Stimulated activated CD4-positive, alpha-beta T cell treated with anti-CD3 and anti-CD28 coated beads, Interleukin-4, amount 100 ng/mL, for 4 hours (primary cell): ENCODE measurements around the gene SYT7.
A peak's percentile ranks its signal among the peaks of the same experiment; 100 is the strongest.

Experiments used
- DNase-seq, 2 experiments: peaks; one replicate each; pipeline ENCODE4 v3.0.0-alpha.2; 2020

The SYT7 gene

DNA sequence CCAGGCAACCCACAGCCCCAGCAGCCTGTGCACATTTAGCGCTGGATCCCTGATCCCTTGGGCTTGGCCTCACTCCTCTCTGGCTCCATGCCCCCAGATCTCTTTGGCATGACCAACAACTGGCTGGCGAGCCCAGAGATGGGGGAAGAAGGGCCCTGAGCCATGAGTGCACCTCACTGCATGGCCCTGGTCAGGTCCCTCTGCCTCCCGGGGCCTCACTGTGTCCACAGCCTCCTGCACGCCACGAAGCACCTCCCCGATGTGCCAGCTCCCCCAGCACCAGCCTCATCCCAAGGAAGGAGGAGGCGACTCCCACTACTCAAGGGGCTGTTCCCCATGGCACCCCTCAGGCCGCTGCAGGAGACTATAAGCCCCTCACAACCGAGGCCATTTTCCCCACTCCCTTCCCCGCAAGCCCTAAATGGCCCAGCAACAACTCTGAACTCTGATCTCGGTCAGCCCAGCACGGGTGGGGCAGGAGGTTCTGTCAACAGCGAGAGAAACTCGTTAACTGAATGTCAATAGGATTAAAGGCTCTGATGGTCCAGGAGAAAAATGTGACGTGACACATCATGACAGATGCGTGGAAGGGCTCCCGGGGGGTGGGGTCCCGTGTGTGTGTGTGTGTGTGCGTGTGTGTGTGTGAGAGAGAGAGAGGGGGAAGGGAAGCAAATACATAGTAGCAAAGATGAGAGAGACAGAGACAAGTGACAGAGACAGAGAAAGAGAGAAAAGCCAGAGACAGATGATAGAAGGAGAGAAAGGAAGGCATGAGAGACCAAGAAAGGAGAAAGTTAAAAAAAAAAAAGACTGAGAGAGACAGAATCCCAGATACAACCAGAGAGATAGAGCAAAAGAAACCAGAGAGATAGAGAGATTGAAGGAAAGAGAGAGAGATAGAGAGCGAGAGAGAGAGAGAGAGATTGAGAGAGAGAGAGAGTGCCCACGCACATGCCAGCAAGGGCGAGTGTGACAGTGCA is 28.4 kb upstream of the SYT7 start:
- no peak for DNase-seq

DNA sequence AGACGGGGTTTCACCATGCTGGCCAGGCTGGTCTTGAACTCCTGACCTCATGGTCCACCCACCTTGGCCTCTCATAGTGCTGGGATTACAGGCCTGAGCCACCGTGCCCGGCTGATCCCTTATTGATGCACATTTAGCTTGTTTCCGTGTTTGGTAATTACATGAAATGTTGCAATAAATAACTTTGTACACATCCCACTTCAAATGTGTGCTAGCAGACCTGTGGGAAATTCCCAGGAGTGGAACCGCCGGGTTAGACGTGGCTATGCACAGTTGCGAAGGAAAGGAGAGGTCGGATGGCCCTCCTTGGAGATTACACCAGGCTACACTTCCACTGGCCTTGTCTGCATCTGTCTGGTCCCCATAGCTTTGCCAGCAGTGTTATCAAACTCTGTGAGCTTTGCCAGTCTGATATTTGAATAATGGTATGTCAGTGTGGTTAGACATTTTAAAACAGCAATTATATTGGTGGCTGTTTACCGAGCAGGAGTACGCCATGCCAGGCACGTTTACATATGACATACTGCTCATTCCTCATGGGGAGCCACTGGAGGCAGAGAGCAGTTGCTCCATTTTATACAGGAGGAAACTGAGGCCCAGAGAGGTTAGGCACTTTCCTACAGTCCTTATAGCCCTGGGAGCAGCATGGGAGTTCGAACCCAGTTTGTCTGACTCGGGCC is 27.2 kb upstream of the SYT7 start:
- DNase-seq, result no peak

DNA sequence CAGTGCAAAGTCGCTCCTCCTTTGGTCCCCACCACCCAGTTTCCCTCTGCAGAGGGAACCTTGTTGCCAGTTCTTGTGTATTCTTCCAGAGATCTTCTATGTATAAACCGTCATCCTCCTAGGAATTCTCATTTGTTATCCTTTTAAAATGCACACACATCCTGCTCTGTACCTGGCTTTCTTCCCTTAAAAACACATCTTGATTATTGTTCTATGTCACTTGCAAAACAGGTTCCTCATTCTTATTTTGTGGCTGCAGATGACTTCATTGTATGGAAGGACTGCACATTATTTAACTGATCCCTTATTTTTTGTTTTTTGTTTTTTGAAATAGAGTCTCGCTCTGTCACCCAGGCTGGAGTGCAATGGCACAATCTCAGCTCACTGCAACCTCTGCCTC is 26.6 kb upstream of the SYT7 start:
- DNase-seq, result no peak

DNA sequence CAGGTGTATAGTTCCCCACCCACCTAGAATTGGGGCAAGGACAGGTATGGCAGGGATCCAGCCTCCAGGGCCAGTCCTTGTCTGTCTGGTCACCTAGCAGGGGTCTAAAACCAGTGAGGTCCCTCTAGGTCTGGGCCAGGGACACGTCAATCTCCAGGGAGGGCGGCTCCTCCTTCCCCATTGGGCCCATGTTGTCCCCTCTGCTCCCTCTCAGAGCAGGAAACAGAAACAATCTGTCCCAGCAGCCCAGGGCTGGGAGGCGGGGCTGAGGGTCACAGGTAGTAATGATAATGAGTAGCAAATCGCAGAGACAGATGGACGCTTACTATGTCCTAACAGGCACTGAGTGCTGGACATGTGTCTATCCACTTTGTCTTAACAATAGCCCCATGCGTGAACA is 22.8 kb upstream of the SYT7 start:
- DNase-seq, result no peak

DNA sequence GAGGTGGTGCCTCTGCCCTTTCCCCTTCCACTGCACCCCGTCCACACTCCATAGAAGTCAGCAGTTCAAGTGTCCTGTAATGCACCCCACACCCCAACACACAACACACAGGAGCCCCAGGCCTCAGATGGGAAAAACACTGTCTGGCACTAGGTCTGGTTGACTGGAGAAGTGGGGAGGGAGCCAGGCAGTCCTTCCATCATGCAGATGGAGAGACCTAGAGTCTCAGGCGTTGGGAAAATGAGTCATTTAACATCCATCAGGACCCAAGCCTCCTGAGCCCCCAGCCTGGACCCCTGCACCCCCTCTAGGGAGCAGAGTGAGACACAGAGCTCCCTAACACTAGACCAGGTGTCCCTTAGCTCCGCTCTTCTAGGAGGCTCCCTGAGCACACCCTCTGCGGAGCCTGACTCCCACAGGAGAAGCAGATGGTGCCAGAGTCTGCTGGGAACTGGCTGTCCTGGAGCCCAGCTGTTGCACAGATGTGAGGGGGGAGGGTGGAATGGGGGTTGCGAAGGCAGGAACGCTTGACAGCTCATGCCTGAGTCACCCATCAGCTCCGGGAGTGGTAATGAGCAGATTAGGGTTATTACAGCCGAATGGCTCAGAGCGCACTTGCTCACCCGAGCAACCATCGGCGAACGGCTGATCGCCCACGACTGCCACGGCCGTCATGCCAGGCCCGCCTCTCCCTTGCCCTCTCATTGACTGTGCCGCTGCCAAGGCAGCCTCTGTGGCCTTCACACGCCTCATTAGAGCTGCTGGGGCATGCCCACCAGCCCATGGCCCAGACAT is 22.1 kb upstream of the SYT7 start:
- DNase-seq, result no peak

DNA sequence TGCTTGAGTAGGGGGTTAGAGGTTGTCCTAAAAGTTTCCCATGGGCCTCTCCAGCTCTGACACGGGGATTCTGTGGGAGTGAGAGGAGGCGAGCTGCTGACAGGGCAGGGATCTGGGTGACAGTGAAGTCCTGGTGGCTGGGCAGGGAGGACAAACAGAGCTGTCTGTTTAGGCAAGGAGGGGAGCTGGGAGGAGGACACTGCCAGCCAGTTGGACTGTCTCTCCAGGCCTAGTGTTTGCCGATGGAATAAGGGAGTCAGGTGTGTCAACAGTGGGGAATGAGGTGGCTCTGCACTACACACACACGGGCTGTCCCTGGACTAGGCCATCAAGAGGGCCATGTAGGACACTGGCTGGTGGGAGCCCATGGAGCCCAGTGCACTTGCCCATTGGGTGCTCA is 20.6 kb upstream of the SYT7 start:
- DNase-seq, result no peak

DNA sequence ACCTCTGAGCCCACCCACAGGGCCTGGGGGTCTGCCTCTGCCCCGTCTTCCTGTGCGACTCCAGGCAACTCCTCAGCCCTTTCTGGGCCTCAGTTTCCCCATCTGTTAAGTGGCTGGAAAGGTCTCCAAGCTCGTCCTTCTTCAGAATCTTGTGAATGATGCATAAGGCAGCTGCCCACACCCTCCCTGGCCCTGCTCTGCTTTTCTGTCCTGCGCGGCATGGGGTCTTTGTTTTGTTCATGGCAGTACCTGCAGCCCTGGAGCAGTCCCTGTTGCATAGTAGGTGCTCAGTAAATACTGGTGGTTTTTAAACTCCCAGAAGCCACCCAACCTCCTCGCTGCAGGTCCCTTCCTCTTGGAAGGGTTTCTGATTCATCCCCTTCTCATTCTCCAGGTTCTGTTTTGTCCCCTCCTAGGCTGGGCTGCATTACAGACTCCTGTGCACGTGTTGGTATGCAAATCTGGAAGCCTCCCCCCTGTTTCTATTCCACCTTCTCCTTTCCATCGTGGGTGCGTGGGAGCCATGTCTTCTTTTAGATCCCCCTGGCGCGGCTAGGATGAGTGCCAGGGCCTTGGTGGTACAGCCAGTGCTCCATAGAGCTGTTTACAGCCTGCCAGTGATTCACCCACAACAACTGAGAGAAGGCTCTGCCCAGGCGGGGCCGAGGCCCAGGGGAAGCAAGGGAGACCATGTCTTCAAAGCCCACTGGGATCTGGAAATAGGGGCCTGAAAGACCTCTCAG is 19.3 kb upstream of the SYT7 start:
- no peak for DNase-seq

DNA sequence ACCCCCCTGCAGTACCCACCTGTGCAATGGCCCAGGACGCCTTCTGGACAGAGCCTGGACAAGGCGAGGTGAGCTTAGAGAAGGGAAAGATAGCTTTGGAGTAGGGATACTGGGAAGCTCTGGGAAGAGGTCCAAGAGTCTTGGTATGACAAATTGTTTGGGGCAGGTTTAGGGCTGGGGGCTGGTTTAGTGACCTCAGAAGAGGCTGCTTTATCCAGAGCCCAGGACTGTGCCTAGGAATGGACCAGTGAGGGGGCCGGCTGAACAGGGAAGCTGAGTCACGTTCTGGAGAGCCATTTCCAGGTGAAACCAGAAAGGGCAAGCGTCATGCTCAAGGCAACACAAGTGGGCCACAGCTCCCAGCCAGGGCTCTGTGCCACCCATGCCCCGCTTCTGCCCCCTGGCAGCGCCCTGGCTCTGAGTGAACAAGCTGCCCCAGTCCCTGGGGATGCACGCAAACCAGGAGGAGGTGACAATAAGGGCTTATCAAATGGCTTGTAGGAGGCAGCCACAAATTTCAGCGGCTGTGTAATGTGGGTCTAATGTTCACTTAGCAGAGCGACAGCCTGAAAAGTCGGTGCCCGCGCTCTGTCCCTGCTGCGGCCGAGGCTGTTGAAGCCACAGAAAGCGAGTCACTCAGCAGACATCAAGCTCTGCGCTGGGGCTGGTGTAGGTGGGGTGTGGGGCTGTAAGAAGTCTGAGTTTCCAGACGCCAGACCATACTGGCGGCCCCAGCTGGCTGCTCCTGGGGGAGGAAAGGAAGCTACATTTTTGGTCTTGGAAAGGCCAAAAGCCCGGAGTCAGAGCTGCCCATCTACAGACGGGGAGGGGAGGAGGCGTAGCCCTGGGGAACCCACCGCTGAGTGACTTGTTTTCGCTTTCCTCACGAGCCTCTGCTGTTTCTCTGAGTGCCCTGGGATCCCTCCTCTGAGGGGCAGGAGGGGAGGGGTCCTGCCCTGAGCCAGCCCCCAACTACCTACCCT is 18.3 kb upstream of the SYT7 start:
- DNase-seq, result no peak

DNA sequence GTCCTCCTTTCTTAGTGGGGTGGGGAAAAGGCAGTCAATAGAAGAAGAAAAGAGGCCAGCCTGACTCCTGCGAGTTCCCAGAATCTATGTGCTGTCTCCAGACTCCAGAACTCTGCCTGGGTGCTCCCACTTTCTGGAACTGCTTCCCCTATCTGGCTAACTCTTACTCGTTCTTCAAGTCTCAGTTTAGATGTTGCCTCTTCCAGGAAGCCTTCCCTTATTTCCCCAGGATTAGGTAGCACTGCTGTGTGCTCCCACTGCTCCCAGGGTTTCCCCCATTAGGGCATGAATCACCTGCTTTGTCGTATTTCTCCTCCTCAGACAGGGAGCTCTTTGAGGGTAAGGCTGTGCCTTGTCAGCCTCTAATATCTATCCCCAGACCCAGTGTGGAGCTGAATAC is 17.5 kb upstream of the SYT7 start:
- no peak for DNase-seq

DNA sequence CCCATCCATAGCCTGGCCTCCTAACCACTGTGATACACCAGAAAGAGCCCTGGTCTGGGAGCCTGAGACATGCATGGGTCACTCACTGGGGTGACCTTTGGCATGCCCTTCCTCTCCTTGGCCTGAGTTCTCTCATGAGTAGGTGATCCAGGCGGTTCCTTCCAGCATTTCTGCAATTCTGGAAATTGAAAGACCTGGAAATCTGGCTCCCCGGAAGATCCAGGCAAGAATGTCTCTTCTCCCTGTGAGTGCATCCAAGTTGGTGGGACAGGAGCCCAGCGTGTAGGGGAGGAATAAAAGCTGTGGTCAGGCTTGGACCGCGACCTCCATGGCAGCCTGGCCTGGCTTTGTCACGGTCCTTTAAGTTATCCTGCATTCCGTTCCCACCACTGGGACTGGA is 16.1 kb upstream of the SYT7 start:
- no peak for DNase-seq

DNA sequence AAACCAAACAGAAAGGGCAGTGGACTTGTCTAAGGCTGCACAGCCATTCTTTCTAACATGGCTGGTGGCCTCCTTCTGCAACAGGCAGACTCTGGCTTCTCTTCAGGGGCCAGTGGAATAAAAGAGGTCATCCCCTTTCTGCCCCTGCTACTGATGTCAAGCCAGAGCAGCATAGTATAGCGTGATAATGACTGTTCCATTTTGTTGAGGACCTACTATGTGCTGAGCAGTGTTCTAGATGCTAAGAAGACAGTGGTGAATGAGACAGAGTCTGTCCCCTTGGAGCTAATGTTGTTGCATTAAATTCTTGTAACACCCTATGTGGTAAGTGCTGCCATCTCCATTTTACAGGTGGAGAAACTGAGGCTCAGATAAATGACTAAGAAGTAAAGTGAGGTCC is 15.7 kb upstream of the SYT7 start:
- DNase-seq, result no peak

DNA sequence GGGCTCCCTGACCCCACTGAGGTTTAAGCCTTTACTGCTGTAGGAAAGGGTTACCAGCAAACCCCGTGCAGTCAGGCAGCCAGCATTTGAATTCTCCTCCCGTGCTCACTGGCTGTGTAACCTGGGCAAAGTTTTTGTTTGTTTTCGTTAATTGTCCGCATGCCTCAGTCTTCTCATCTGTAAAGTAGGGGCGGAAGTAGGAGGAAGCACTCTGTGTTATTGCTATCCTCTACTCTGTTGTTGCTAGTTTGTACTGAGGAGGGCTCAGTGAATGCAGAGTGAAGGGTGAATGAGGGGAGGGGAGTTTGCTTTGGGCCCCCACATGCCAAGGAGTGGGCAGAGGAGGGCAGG is 14.0 kb upstream of the SYT7 start:
- no peak for DNase-seq

DNA sequence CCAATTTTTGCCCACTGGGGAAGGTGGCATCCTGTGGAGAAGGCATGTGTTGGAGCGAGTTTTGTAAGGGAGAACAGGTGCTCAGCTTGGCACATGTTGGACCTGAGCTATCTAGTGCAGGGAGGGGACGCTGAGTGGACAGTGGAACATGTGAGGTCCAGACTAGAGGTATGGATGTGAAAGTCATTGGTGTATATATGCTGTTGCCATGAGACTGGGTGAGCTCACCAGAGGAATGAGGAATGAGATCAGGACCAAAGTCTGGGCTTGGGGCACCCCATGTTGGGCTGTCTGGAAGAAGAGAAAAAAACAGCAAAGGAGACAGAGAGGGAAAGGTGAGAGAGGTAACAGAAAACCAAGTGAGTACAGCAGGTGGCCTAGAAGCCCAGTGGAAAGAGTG is 12.3 kb upstream of the SYT7 start:
- no peak for DNase-seq

DNA sequence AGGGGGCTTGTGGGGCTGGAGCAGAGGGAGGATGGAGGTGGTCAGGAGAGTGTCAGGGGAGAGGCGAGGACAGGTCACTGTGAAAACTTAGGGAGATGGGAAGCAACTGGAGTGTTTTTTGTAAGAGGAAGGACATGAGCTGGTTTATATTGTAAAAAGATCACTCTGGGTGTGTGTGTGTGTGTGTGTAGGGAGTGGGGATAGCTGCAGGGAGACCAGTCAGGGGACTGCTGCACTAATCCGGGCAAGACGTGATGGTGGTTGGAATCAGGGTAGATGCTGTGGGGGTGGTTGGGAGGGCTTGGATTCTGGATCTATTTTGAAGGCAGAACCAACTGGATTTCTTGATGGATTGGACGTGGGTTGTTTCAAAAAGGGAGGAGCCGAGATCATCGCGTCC is 11.3 kb upstream of the SYT7 start:
- no peak for DNase-seq

DNA sequence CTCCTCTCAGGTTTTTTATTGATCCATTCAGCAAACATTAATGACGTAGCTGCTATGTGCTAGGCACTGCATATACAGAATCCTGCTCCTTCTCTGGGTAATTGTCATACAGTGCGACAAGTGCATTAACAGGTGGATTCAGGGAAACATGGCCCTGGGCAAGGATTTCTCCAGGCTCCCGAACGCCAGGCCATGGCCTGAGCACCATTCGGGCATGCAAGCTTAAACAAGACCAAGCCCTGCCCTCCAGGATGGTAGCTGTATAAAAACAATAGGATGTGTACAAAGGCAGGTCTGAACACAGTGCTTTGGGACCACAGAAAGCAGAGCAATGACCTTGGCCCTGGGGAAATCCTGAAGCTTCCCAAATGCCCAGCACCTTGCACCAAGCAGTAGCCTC is 9.1 kb upstream of the SYT7 start:
- no peak for DNase-seq

DNA sequence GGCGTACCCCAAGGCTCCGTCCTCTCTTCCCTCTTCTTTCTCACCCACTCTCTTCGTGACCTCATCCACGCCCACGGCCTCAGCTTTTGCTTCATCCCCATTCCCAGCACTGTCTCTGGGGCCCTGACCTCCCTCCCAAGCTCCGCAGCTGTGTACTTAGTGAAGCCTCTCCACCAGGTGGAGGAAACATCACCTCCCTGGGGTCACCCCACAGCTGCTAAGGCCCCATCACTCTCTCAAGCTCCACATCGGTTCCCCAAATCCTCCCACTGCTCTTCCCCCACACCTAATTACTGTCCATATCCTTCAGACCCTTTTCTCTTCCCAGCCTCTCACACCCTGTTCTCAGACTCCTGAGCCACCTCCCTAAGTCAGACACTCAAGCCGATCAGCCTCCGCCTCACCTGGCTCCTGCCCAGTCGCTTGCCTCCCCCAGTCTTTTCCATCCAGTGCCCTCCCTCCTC is 7.9 kb upstream of the SYT7 start:
- DNase-seq, result peak in 1 of 2 experiments; percentile 23

DNA sequence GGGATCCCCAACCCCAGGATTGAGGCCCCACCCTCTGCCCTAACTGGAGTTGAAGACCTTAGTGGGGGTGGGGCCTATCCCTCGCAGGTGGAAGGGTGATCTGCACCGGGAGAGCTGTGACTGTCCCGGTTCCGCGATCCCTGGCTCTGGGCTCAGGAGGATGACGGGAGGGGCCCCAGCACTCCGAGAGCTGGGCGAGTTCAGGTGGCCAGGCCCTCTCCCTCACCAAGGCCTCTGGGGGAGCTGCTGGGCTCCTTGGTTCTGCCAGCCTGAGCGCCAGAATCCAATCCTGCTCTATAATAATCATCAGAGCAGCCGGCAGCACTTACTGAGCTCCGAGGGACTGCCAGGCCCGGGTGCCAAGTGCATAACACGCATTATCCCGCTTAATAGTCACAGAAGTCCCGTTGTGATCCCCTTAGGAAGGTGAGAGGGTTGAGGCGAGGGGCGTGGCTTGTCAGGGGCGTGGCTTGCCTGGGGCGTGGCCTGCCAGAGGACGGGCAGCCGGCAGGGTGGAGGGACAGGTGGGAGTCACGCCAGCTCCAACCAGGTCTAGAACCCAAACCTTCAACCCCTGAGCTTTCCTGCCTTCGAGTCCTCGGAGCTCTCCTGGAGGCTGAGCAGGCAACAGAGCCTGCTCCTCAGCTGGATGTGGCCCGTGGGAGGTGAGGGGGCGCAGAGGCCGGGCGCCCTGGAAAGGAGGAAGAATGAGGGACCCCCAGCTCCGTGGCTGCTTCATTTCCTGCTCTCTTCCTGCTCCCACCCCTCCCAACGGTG is 7.3 kb upstream of the SYT7 start:
- peak; percentile 50 to 62 for DNase-seq

DNA sequence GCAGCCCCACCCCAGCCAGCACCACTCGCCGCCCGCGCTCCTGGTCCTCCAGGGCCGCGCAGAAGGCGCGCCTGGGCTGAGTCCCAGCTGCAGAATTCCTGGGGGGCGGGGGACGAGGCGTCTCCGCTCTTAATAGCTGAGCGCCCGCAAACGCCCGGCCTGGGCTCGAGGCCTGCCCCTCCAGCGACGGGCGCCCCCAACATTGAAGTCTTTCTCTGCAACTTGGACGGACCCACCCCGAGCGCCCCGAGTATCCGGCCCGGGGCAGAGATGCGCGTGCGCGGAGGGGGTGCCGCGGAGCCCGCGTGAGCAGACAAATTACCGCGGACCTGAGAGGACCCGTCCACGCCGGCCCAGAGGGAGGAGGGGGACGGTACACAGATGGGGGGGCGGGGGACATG is 6.7 kb upstream of the SYT7 start:
- peak; percentile 26 to 36 for DNase-seq

DNA sequence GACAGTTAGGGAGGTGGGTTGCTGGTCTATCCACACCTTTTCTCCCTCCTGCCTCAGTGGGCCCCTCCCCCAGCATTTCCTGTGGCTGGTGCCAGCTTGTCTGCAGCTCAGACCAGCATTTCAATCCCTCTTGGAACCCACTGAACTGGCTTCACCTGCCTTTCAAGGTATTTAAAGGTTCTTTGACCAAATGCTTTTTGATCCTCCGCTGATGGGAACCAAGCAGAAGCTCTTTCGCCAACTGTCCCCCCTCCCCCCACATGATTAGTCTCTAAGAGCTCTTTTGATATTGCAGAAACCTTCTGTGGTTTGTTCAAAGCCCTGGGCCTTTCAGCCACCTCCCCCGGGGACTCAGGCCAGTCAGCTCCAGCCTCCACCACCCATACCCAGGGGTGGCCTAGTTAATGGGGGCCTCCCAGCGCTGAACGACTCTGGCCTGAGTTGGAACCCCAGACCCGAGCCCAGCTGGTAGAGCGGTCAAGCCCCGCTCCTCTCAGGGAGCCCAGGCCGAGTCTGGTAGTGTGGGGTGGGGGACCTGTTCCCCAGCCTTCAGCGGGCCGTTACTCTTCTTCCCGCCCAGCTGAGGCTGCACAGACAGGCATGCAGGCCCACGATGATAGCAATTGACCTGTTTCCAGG is 6.0 kb upstream of the SYT7 start:
- DNase-seq, result no peak

DNA sequence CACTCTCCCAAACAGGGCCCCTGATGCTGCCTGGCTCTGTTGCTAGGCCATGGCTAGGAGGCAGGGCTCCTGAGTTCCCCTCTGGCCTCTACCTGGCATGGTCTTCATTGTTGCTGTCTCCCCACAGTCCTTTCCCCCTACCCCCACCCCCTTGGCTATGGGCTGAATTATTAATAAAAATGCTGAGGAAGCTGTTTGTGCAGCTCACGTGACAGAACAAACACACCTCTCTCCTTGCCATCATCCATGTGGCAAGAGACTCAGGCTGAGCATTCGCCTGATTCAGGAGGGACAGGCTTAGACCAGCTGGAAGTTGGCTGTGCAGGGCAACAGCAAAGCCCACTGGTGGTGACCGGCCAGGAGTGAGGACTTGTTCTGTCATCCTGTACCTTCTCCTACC is 4.2 kb upstream of the SYT7 start:
- no peak for DNase-seq
